ENCODE data around the gene PPP5C.
A peak's percentile ranks its signal among the peaks of the same experiment; 100 is the strongest.

The PPP5C gene

GRCh38 chr19:46349311-46349993 is 2.6 kb downstream of the PPP5C start:
- no peak for TF ChIP-seq RAD21 (IDR thresholded peaks at IDR 0.05; ENCODE audit: low read depth)
- no peak for TF ChIP-seq EGR1 (IDR thresholded peaks at IDR 0.05)
- no peak for TF ChIP-seq TCF12 (IDR thresholded peaks at IDR 0.05; ENCODE audit: low read depth)

GRCh38 chr19:46350029-46350757 is 3.3 kb downstream of the PPP5C start:
- TF ChIP-seq TEAD4 (IDR thresholded peaks at IDR 0.05): no peak
- TF ChIP-seq YY1 (IDR thresholded peaks at IDR 0.05; ENCODE audit: low read depth): no peak
- TF ChIP-seq, protein P1, sequence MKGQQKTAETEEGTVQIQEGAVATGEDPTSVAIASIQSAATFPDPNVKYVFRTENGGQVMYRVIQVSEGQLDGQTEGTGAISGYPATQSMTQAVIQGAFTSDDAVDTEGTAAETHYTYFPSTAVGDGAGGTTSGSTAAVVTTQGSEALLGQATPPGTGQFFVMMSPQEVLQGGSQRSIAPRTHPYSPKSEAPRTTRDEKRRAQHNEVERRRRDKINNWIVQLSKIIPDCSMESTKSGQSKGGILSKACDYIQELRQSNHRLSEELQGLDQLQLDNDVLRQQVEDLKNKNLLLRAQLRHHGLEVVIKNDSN (IDR thresholded peaks at IDR 0.05): no peak
- TF ChIP-seq, protein P2, sequence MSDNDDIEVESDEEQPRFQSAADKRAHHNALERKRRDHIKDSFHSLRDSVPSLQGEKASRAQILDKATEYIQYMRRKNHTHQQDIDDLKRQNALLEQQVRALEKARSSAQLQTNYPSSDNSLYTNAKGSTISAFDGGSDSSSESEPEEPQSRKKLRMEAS (IDR thresholded peaks at IDR 0.05): no peak
- no peak for TF ChIP-seq TAF1 (IDR thresholded peaks at IDR 0.05; ENCODE audit: low read depth)
- TF ChIP-seq CREB1 (IDR thresholded peaks at IDR 0.05; ENCODE audit: low read depth): no peak
- no peak for TF ChIP-seq EP300 (IDR thresholded peaks at IDR 0.05; ENCODE audit: borderline replicate concordance)
- TF ChIP-seq EGR1 (IDR thresholded peaks at IDR 0.05): no peak
- no peak for TF ChIP-seq FOXM1 (IDR thresholded peaks at IDR 0.05; ENCODE audit: borderline replicate concordance, low read depth)
- TF ChIP-seq ZBTB7A (IDR thresholded peaks at IDR 0.05; ENCODE audit: low read depth): no peak

GRCh38 chr19:46350758-46351159 is 3.9 kb downstream of the PPP5C start:
- TF ChIP-seq, protein P2 (IDR thresholded peaks at IDR 0.05): no peak
- TF ChIP-seq EGR1 (IDR thresholded peaks at IDR 0.05): no peak
- no peak for TF ChIP-seq TEAD4 (IDR thresholded peaks at IDR 0.05)

- TF ChIP-seq CEBPB (IDR thresholded peaks at IDR 0.05) (no peak; the same call in 1 of the 2 replicates), RAD21 (IDR thresholded peaks at IDR 0.05; ENCODE audit: low read depth) (no peak), NFIC (IDR thresholded peaks at IDR 0.05) (peak; percentile 80), EP300 (IDR thresholded peaks at IDR 0.05; ENCODE audit: borderline replicate concordance) (peak; percentile 25; the same call in 1 of the 2 replicates), EGR1 (IDR thresholded peaks at IDR 0.05) (no peak), TEAD4 (IDR thresholded peaks at IDR 0.05) (peak; percentile 69), TAF1 (IDR thresholded peaks at IDR 0.05; ENCODE audit: low read depth) (no peak), TCF12 (IDR thresholded peaks at IDR 0.05; ENCODE audit: low read depth) (peak; percentile 61; the same call in 1 of the 2 replicates)
These were observed 4.6 kb downstream of the PPP5C start for GRCh38 chr19:46351241-46352041.

- TF ChIP-seq TCF12 (IDR thresholded peaks at IDR 0.05; ENCODE audit: low read depth) (no peak), FOXM1 (IDR thresholded peaks at IDR 0.05; ENCODE audit: borderline replicate concordance, low read depth) (no peak), EP300 (IDR thresholded peaks at IDR 0.05; ENCODE audit: borderline replicate concordance) (no peak), ZBTB7A (IDR thresholded peaks at IDR 0.05; ENCODE audit: low read depth) (no peak), TAF1 (IDR thresholded peaks at IDR 0.05; ENCODE audit: low read depth) (no peak), CREB1 (IDR thresholded peaks at IDR 0.05; ENCODE audit: low read depth) (no peak), YY1 (IDR thresholded peaks at IDR 0.05; ENCODE audit: low read depth) (no peak)
- TF ChIP-seq, protein P2 (IDR thresholded peaks at IDR 0.05): no peak
These were observed 7.0 kb downstream of the PPP5C start for GRCh38 chr19:46353730-46354528.

DNA sequence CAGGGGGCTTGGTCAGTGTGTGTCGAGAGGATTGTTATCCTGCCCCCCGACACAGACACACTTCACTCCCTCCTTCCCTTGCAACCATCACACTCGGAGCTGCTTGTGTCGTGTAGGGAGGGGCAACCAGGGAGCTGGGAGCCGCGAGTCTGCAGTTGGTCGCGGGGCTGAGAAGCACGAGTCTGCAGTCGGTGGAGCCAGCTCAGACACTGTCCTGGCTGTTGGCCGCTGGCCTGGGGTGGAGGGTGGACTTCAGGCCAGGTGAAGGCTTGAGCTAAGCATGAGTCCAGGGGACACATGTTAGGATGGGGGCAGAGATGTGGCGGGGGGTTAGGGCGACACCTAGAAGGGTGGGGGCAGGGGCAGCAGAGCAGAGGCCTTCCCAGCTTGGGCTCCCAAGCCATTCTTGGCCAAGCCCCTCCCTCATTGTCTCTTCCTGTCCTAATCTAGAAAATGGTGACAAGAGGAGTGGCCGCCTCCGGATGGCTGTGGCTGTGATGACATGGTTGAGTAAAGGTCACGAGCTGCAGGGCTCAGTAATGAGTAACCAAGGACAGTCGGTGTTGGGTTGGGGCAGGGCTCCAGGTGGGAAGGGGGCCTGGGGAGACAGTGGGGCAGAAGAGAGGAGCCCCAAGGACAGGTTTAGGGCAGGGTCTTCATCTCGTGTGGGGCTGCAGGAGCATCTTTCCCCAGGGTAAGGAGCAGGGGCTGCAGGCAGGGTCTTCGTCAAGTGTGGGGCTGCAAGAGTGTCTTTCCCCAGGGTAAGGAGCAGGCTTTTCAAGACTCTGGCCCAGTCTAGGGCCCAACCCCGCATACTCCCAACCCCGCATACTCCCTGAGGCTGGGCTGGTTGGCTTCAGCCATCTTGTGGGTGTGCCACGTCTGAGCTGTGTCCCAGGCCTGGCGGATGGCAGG is 8.6 kb downstream of the PPP5C start:
- TF ChIP-seq FOXM1 (IDR thresholded peaks at IDR 0.05; ENCODE audit: borderline replicate concordance, low read depth) (no peak), RAD21 (IDR thresholded peaks at IDR 0.05; ENCODE audit: low read depth) (no peak), CREB1 (IDR thresholded peaks at IDR 0.05; ENCODE audit: low read depth) (no peak), CEBPB (IDR thresholded peaks at IDR 0.05) (no peak), TAF1 (IDR thresholded peaks at IDR 0.05; ENCODE audit: low read depth) (no peak), TEAD4 (IDR thresholded peaks at IDR 0.05) (no peak), NFIC (IDR thresholded peaks at IDR 0.05) (no peak), REST (IDR thresholded peaks at IDR 0.05; ENCODE audit: low read depth) (no peak), EP300 (IDR thresholded peaks at IDR 0.05; ENCODE audit: borderline replicate concordance) (no peak), TCF12 (IDR thresholded peaks at IDR 0.05; ENCODE audit: low read depth) (no peak), ZBTB7A (IDR thresholded peaks at IDR 0.05; ENCODE audit: low read depth) (no peak), EGR1 (IDR thresholded peaks at IDR 0.05) (no peak), YY1 (IDR thresholded peaks at IDR 0.05; ENCODE audit: low read depth) (no peak)
- TF ChIP-seq, protein P1 (IDR thresholded peaks at IDR 0.05): no peak
- TF ChIP-seq, protein P2 (IDR thresholded peaks at IDR 0.05): no peak
